Measurements from ENCODE around the gene SYNGAP1.

DNA sequence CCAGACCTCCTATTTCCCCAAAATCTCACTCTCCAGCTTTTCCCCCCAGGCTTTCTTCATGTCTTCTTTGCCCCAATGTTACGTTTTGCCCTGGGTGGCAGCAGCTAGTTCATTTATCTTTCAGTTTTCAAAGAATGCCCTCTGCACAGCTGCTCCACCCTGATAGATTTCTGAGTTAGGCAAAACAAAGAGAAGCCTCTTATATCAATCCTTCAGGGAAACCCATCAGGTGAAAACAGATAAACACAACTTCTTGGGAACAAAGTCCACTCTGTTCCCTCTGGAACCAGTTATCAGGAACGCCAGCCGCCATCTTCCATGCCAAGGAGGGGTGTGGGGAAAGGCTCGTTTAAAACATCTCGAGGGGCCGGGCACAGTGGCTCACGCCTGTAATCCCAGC, 68.5 kb downstream of the SYNGAP1 start:
- TF ChIP-seq, protein P1, sequence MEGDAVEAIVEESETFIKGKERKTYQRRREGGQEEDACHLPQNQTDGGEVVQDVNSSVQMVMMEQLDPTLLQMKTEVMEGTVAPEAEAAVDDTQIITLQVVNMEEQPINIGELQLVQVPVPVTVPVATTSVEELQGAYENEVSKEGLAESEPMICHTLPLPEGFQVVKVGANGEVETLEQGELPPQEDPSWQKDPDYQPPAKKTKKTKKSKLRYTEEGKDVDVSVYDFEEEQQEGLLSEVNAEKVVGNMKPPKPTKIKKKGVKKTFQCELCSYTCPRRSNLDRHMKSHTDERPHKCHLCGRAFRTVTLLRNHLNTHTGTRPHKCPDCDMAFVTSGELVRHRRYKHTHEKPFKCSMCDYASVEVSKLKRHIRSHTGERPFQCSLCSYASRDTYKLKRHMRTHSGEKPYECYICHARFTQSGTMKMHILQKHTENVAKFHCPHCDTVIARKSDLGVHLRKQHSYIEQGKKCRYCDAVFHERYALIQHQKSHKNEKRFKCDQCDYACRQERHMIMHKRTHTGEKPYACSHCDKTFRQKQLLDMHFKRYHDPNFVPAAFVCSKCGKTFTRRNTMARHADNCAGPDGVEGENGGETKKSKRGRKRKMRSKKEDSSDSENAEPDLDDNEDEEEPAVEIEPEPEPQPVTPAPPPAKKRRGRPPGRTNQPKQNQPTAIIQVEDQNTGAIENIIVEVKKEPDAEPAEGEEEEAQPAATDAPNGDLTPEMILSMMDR (conservative IDR thresholded peaks at IDR 0.05; ENCODE audit: low read depth, low read length) = no peak
- TF ChIP-seq EZH2 (IDR thresholded peaks at IDR 0.05; ENCODE audit: low read length, unreplicated experiment) (no peak), EZH2phosphoT487 (IDR thresholded peaks at IDR 0.05; ENCODE audit: borderline replicate concordance, low read length) (no peak)
